GM12878 (cell line): ENCODE measurements around the gene PIGQ. TPM values are rescaled to one million over a fixed set of nuclear protein-coding genes. Genes with fewer than 3 reads are reported as not detected.

Experiments used
- ATAC-seq: fragments of 200-7000 bp; cut with Tn5 transposase; 3 replicates; pipeline ENCODE4 v1.9.1; 2020; ENCODE audit warnings: mild to moderate bottlenecking, moderate library complexity
- BruUV-seq: library from RNA; stranded (reverse); fragments of 400-500 nt; replicated peaks from 2 replicates; lab custom pipeline; 2021; lab: Mats Ljungman, UMichigan
- CTCF ChIA-PET: fragments of 300-600 bp; sonication (Branson Sonifier 250); formaldehyde crosslinking; extraction: SDS; loops from one replicate; lab custom pipeline; 2021; ENCODE audit warnings: inconsistent platforms; lab: Yijun Ruan, JAX
- POLR2A ChIA-PET: fragments of 350-600 bp; formaldehyde crosslinking; extraction: SDS; loops from one replicate; lab custom pipeline; 2021; ENCODE audit warnings: inconsistent platforms; lab: Charles Lee
- RAD21 ChIA-PET: fragments of 300-600 bp; sonication (Branson Sonifier 250); formaldehyde crosslinking; loops from one replicate; lab custom pipeline; 2023; ENCODE audit warnings: antibody characterized with exemption; ENCODE audit not compliant: unreplicated experiment; lab: Charles Lee
- SMC1A ChIA-PET: fragments of 300-600 bp; sonication (Branson Sonifier 250); formaldehyde crosslinking; loops from one replicate; lab custom pipeline; 2023; ENCODE audit not compliant: unreplicated experiment, uncharacterized antibody; lab: Charles Lee
- DNase-seq: peaks from one replicate; pipeline ENCODE4 v3.0.0-alpha.2; 2011; ENCODE audit warnings: low read depth, low spot score
- FAIRE-seq: peaks from 3 replicates; lab custom pipeline; 2011; peaks lifted over from hg19 to GRCh38; lab: Jason Lieb, UNC
- H2AFZ ChIP-seq: 2 replicates; pipeline ENCODE4 v1.6.0; 2011; ENCODE audit warnings: low read depth, low read length, control low read depth; ENCODE audit not compliant: control insufficient read depth
- H3K27ac ChIP-seq: 2 replicates; pipeline ENCODE4 v1.5.1; 2011; ENCODE audit warnings: control low read depth; ENCODE audit not compliant: control insufficient read depth, insufficient read depth
- H3K27me3 ChIP-seq, 2 experiments: replicated peaks in 1 of 2; 2 replicates each; pipeline versions ENCODE4 v1.6.0 to v1.6.1; 2011; ENCODE audit warnings: low read length in 1 of 2; ENCODE audit not compliant: control insufficient read depth in 2 of 2, insufficient read depth in 2 of 2
- H3K36me3 ChIP-seq, 2 experiments: 2 replicates each; pipeline ENCODE4 v1.5.1; 2011; ENCODE audit warnings: low read length in 1 of 2; ENCODE audit not compliant: control insufficient read depth in 2 of 2, insufficient read depth in 2 of 2
- H3K4me1 ChIP-seq: 2 replicates; pipeline ENCODE4 v1.6.1; 2011; ENCODE audit warnings: mild to moderate bottlenecking, low read length, moderate library complexity, mixed read lengths; ENCODE audit not compliant: control insufficient read depth, insufficient read depth
- H3K4me2 ChIP-seq: 2 replicates; pipeline ENCODE4 v1.6.0; 2011; ENCODE audit warnings: control low read depth; ENCODE audit not compliant: control insufficient read depth, insufficient read depth
- H3K4me3 ChIP-seq: fragments of 200-600 bp; sonication (generic); 2 replicates; pipeline ENCODE4 v1.5.1; 2016
- H3K79me2 ChIP-seq: 2 replicates; pipeline ENCODE4 v1.6.0; 2011; ENCODE audit warnings: low read length; ENCODE audit not compliant: control insufficient read depth, insufficient read depth
- H3K9ac ChIP-seq: 2 replicates; pipeline ENCODE4 v1.8.0; 2011; ENCODE audit warnings: low read length, control low read depth, mixed read lengths; ENCODE audit not compliant: control insufficient read depth, insufficient read depth
- H3K9me3 ChIP-seq: replicated peaks from 3 replicates; pipeline ENCODE4 v1.5.1; 2011; ENCODE audit warnings: mild to moderate bottlenecking, low read length; ENCODE audit not compliant: control insufficient read depth, insufficient read depth
- H4K20me1 ChIP-seq: 2 replicates; pipeline ENCODE4 v1.6.0; 2011; ENCODE audit not compliant: control insufficient read depth, insufficient read depth
- BHLHE40 ChIP-seq, 2 experiments: fragments of 450-650 bp in 1 of 2; IDR thresholded peaks; 2 replicates each; pipeline ENCODE4 v1.6.1; 2011 to 2017; ENCODE audit warnings: low read depth in 2 of 2, borderline replicate concordance in 1 of 2, improper control_type of control experiment in 1 of 2, low read length in 1 of 2, mild to moderate bottlenecking in 1 of 2
- CEBPB ChIP-seq, 2 experiments: fragments of 150-350 bp in 1 of 2; IDR thresholded peaks; 2 replicates each; pipeline ENCODE4 v1.6.1; 2012 to 2014; ENCODE audit warnings: low read depth in 2 of 2, low read length in 2 of 2, borderline replicate concordance in 1 of 2, inconsistent platforms in 1 of 2
- CREB1 ChIP-seq: IDR thresholded peaks from 2 replicates; pipeline ENCODE4 v1.6.1; 2012; ENCODE audit warnings: low read depth, mild to moderate bottlenecking, inconsistent platforms
- CREM ChIP-seq: IDR thresholded peaks from 2 replicates; pipeline ENCODE4 v1.6.1; 2014; ENCODE audit warnings: antibody characterized with exemption, low read depth
- ETV6 ChIP-seq, 2 experiments: fragments of 450-650 bp in 1 of 2; IDR thresholded peaks in 1 of 2; conservative IDR thresholded peaks in 1 of 2; 2 replicates each; pipeline ENCODE4 v1.6.1; 2014; ENCODE audit warnings: antibody characterized with exemption in 1 of 2, borderline replicate concordance in 1 of 2, low read depth in 1 of 2, mild to moderate bottlenecking in 1 of 2, moderate library complexity in 1 of 2
- FOS ChIP-seq: IDR thresholded peaks from 3 replicates; pipeline ENCODE4 v1.6.1; 2011; ENCODE audit warnings: borderline replicate concordance; ENCODE audit not compliant: insufficient read length; ENCODE audit errors: extremely low read depth
- HCFC1 ChIP-seq: fragments of 150-350 bp; IDR thresholded peaks from 2 replicates; pipeline ENCODE4 v1.6.1; 2014; ENCODE audit warnings: low read length
- IKZF2 ChIP-seq, 2 experiments: fragments of 450-650 bp; IDR thresholded peaks; 2 replicates each; pipeline ENCODE4 v1.6.1; 2017; ENCODE audit warnings: mild to moderate bottlenecking in 2 of 2, moderate library complexity in 2 of 2
- MAX ChIP-seq: IDR thresholded peaks from 2 replicates; pipeline ENCODE4 v1.6.1; 2012; ENCODE audit warnings: low read depth, low read length, improper control_type of control experiment
- MEF2B ChIP-seq: fragments of 450-650 bp; IDR thresholded peaks from 2 replicates; pipeline ENCODE4 v1.6.1; 2018; ENCODE audit warnings: mild to moderate bottlenecking, moderate library complexity; ENCODE audit not compliant: partially characterized antibody, poor library complexity, severe bottlenecking
- MTA2 ChIP-seq: fragments of 450-650 bp; IDR thresholded peaks from 2 replicates; pipeline ENCODE4 v1.6.1; 2016; ENCODE audit warnings: low read depth, mild to moderate bottlenecking, moderate library complexity
- MTA3 ChIP-seq: IDR thresholded peaks from 2 replicates; pipeline ENCODE4 v1.6.1; 2012; ENCODE audit warnings: low read length, inconsistent platforms, borderline replicate concordance
- MXI1 ChIP-seq: fragments of 150-350 bp; IDR thresholded peaks from 2 replicates; pipeline ENCODE4 v1.6.1; 2011; ENCODE audit warnings: low read depth, mild to moderate bottlenecking, inconsistent platforms, low read length, improper control_type of control experiment
- PAX5 ChIP-seq: IDR thresholded peaks from 2 replicates; pipeline ENCODE4 v1.6.1; 2011; ENCODE audit warnings: low read depth, low read length, borderline replicate concordance
- PAX8 ChIP-seq: fragments of 450-650 bp; IDR thresholded peaks from 2 replicates; pipeline ENCODE4 v1.6.1; 2017; ENCODE audit warnings: mild to moderate bottlenecking, moderate library complexity
- PKNOX1 ChIP-seq: fragments of 450-650 bp; IDR thresholded peaks from 2 replicates; pipeline ENCODE4 v1.6.1; 2016; ENCODE audit warnings: mild to moderate bottlenecking
- RAD51 ChIP-seq: fragments of 450-650 bp; IDR thresholded peaks from 2 replicates; pipeline ENCODE4 v1.6.1; 2016; ENCODE audit warnings: moderate library complexity, mild to moderate bottlenecking, inconsistent platforms
- RB1 ChIP-seq: fragments of 450-650 bp; formaldehyde crosslinking; IDR thresholded peaks from 2 replicates; pipeline ENCODE4 v1.6.1; 2017; ENCODE audit warnings: mild to moderate bottlenecking, borderline replicate concordance
- STAT1 ChIP-seq: fragments of 450-650 bp; conservative IDR thresholded peaks from 2 replicates; pipeline ENCODE4 v1.6.1; 2014; ENCODE audit warnings: antibody characterized with exemption, mild to moderate bottlenecking
- USF1 ChIP-seq: IDR thresholded peaks from 2 replicates; pipeline ENCODE4 v1.6.1; 2011; ENCODE audit warnings: borderline replicate concordance, low read depth, mild to moderate bottlenecking, moderate library complexity, mixed read lengths, low read length; ENCODE audit not compliant: insufficient read depth; ENCODE audit errors: extremely low read length
- ZNF207 ChIP-seq: fragments of 450-650 bp; IDR thresholded peaks from 2 replicates; pipeline ENCODE4 v1.6.1; 2014; ENCODE audit warnings: antibody characterized with exemption, mild to moderate bottlenecking, borderline replicate concordance
- ZNF24 ChIP-seq: fragments of 450-650 bp; IDR thresholded peaks from 2 replicates; pipeline ENCODE4 v1.6.1; 2017; ENCODE audit warnings: antibody characterized with exemption, mild to moderate bottlenecking
- ZZZ3 ChIP-seq: IDR thresholded peaks from 2 replicates; pipeline ENCODE4 v1.6.1; 2011; ENCODE audit warnings: low read depth; ENCODE audit not compliant: control insufficient read depth, insufficient read length
- WGBS: methylation state at CpG from one replicate; pipeline ENCODE4 v1.1.6; 2016; ENCODE audit warnings: low lambda C conversion rate; ENCODE audit not compliant: insufficient replicate concordance, insufficient coverage; ENCODE audit errors: missing lambda C conversion rate; 5-methylcytosine and 5-hydroxymethylcytosine counted together
- in situ Hi-C: fragments of 300-500 bp; cut with MboI; formaldehyde crosslinking; loops from 9 replicates; pipeline ENCODE4 v1.14.3; 2018; ENCODE audit warnings: mixed read lengths
- intact Hi-C: fragments of 100-400 bp; cut with micrococcal nuclease; formaldehyde crosslinking; loops from one replicate; pipeline ENCODE4 v1.14.2; 2022; ENCODE audit not compliant: unreplicated experiment
- polyA plus RNA-seq, 11 experiments: library from polyadenylated mRNA; depleted of rRNA in 4 of 11; unstranded in 6 of 11; stranded (reverse) in 5 of 11; fragments of >200 nt; fragmentation: Nextera tagmentation in 4 of 11; fragmentation: Illumina TruSeq in 1 of 11; extraction: Ambion mirVana in 4 of 11; extraction: Trizol in 1 of 11; gene quantifications; 1 replicate in 1 of 11; 2 replicates in 10 of 11; pipeline versions ENCODE4 v1.2.1 to v1.2.3, GENCODE V29; 2011 to 2016; ENCODE audit warnings: inconsistent platforms in 2 of 11, missing spikeins in 2 of 11, low read depth in 1 of 11
- total RNA-seq, 4 experiments: library from RNA; depleted of rRNA in 3 of 4; stranded (reverse); fragments of >200 nt in 3 of 4; fragmentation: Illumina TruSeq in 1 of 4; extraction: Trizol in 1 of 4; gene quantifications; 2 replicates each; pipeline versions ENCODE4 v1.2.1 to v1.2.3, GENCODE V29; 2013 to 2021

The PIGQ gene
- total and polyA plus RNA-seq, 10 of the 15 experiments (the other 5 are each of a cell fraction or from before 2014, with no cell fraction given) = 1.8 to 31.3 (median 17.5) TPM; not detected in 1

- TF ChIP-seq MTA2 (no peak), MAX (no peak), PKNOX1 (no peak), IKZF2 (IDR thresholded peaks at IDR 0.05) (no peak), STAT1 (no peak)
Observed at GRCh38 chr16:630815-631405, 61.1 kb downstream of the PIGQ start, which contains the start of gene WFIKKN1 (continued).

GRCh38 chr16:631808-632358, 62.1 kb downstream of the PIGQ start:
- Histone ChIP-seq H3K27me3 (no peaks in the 10 kb centered on the region), H3K9me3 (no peaks in the 10 kb centered on the region), H3K4me3 (no peak overlapping the region), H3K79me2 (peaks cover 14% of the 10 kb centered on the region), H3K27ac (no peak overlapping the region), H3K9ac (no peak overlapping the region), H3K4me2 (no peak overlapping the region), H2AFZ (no peak overlapping the region), H3K36me3 (peaks cover 0 to 4% of the 10 kb centered on the region in 2 experiments; a peak in 3 of 4 replicates), H3K4me1 (no peaks in the 10 kb centered on the region; the same call in 1 of the 2 replicates), H4K20me1 (no peaks in the 10 kb centered on the region)
- 94% methylated on average over 6 of the region's 9 CpGs for WGBS
- ATAC-seq = no peak
- ChIA-PET POLR2A (no interaction called here), CTCF (no interaction called here), SMC1A (no interaction called here), RAD21 (no interaction called here)
- DNase-seq = no peak
- in situ Hi-C loops = no loop called here
- FAIRE-seq = no peak
- intact Hi-C loops = no loop called here
- BruUV-seq = no TSS peak
- TF ChIP-seq MXI1 (no peak), RAD51 (no peak), MEF2B (no peak), BHLHE40 (IDR thresholded peaks at IDR 0.05; ENCODE audit: borderline replicate concordance in 1 of 2, low read depth in 2 of 2, low read length in 1 of 2) (no peak), ZZZ3 (no peak), CREB1 (no peak), PAX8 (no peak), ZNF207 (no peak), CEBPB (IDR thresholded peaks at IDR 0.05; ENCODE audit: borderline replicate concordance in 1 of 2, low read depth in 2 of 2, low read length in 2 of 2) (no peak), RB1 (no peak), ETV6 (conservative IDR thresholded peaks at IDR 0.05 in 1 of 2, IDR thresholded peaks at IDR 0.05 in 1 of 2; ENCODE audit: borderline replicate concordance in 1 of 2, low read depth in 1 of 2) (no peak), USF1 (no peak), HCFC1 (no peak), PAX5 (no peak), MTA3 (no peak), CREM (no peak), FOS (no peak), ZNF24 (no peak)
